Uterus (tissue), 4 donors: ENCODE results near the gene CDH12. TPM values are rescaled to one million over a fixed set of nuclear protein-coding genes. Genes with fewer than 3 reads are reported as not detected.

Experiments used
- DNase-seq, 2 donors: peaks; one replicate each; pipeline ENCODE4 v3.0.0-alpha.2; 2019 to 2020
- H3K27ac ChIP-seq, 2 donors: fragments of 200-600 bp; sonication (generic); 1 replicate in 1 of 2; 2 replicates in 1 of 2; pipeline ENCODE4 v1.5.1; 2016 to 2018
- H3K27me3 ChIP-seq, 2 donors: fragments of 200-600 bp; sonication (generic); one replicate each; pipeline ENCODE4 v1.5.1; 2018 to 2019; ENCODE audit warnings: control low read depth in 1 of 2
- H3K36me3 ChIP-seq, 2 donors: fragments of 200-600 bp; sonication (generic); one replicate each; pipeline ENCODE4 v1.5.1; 2019; ENCODE audit warnings: control low read depth in 1 of 2
- H3K4me1 ChIP-seq, 2 donors: fragments of 200-600 bp; sonication (generic); one replicate each; pipeline ENCODE4 v1.5.1; 2018 to 2019; ENCODE audit warnings: control low read depth in 1 of 2
- H3K4me3 ChIP-seq, 2 donors: fragments of 200-600 bp; sonication (generic); 1 replicate in 1 of 2; 2 replicates in 1 of 2; pipeline ENCODE4 v1.5.1; 2018 to 2019; ENCODE audit warnings: mild to moderate bottlenecking in 1 of 2
- H3K9me3 ChIP-seq, 2 donors: fragments of 200-600 bp; sonication (generic); one replicate each; pipeline ENCODE4 v1.5.1; 2019; ENCODE audit warnings: control low read depth in 1 of 2
- CTCF ChIP-seq, 4 experiments: fragments of 200-600 bp in 2 of 4; fragments of 450-650 bp in 2 of 4; sonication (generic) in 2 of 4; IDR thresholded peaks; one replicate each; pipeline ENCODE4 v1.5.1; 2016 to 2019; ENCODE audit warnings: antibody characterized with exemption in 4 of 4, mild to moderate bottlenecking in 2 of 4, moderate library complexity in 1 of 4
- POLR2A ChIP-seq, 2 donors: fragments of 450-650 bp; IDR thresholded peaks; one replicate each; pipeline ENCODE4 v1.6.1; 2016; ENCODE audit warnings: antibody characterized with exemption in 2 of 2, mild to moderate bottlenecking in 1 of 2, moderate library complexity in 1 of 2
- intact Hi-C: fragments of 100-400 bp; cut with DNase I; formaldehyde crosslinking; loops from one replicate; pipeline ENCODE4 v1.15.1; 2023; ENCODE audit warnings: low total_unique reads
- total RNA-seq, 4 donors: library from RNA; depleted of rRNA in 3 of 4; stranded (reverse); fragments of >200 nt in 3 of 4; gene quantifications; one replicate each; pipeline versions ENCODE4 v1.1.0 to v1.2.4, GENCODE V29; 2014 to 2023
- donor health status: DM: yes; HTN: yes; CAD: no.

Gene CDH12
- total RNA-seq, 4 donors from 2014 or later, result 0.37 to 2.0 TPM; not detected in 2

- no peak for DNase-seq
- Histone ChIP-seq H3K27me3 (no peaks in the 10 kb centered on the region), H3K4me1 (no peaks in the 10 kb centered on the region), H3K36me3 (no peaks in the 10 kb centered on the region), H3K9me3 (no peaks in the 10 kb centered on the region), H3K27ac (no peak overlapping the region), H3K4me3 (no peak overlapping the region)
- no peak for TF ChIP-seq POLR2A (IDR thresholded peaks at IDR 0.05)
- no peak for TF ChIP-seq CTCF (IDR thresholded peaks at IDR 0.05)
- intact Hi-C loops, result no loop called here
These were observed 960.0 kb downstream of the CDH12 start for GRCh38 chr5:21893161-21893560.

- DNase-seq, result no peak
- TF ChIP-seq POLR2A (IDR thresholded peaks at IDR 0.05) (no peak), CTCF (IDR thresholded peaks at IDR 0.05) (no peak)
- H3K4me3 ChIP-seq, result no peak overlapping the region
- H3K4me1 ChIP-seq, result no peaks in the 10 kb centered on the region
- intact Hi-C loops, result no loop called here
- no peaks in the 10 kb centered on the region for H3K27me3 ChIP-seq
- no peaks in the 10 kb centered on the region for H3K36me3 ChIP-seq
- H3K9me3 ChIP-seq, result no peaks in the 10 kb centered on the region
- no peak overlapping the region for H3K27ac ChIP-seq
These were observed 963.6 kb downstream of the CDH12 start for GRCh38 chr5:21889581-21889980.

GRCh38 chr5:21882074-21882745, 970.9 kb downstream of the CDH12 start:
- Histone ChIP-seq H3K27ac (no peak overlapping the region), H3K36me3 (no peaks in the 10 kb centered on the region), H3K9me3 (no peaks in the 10 kb centered on the region), H3K4me1 (no peaks in the 10 kb centered on the region), H3K4me3 (no peak overlapping the region), H3K27me3 (no peaks in the 10 kb centered on the region)
- TF ChIP-seq CTCF (IDR thresholded peaks at IDR 0.05), result no peak
- DNase-seq, result no peak
- intact Hi-C loops, result no loop called here

GRCh38 chr5:21880164-21880563, 973.0 kb downstream of the CDH12 start:
- TF ChIP-seq POLR2A (IDR thresholded peaks at IDR 0.05), result no peak
- no peak for TF ChIP-seq CTCF (IDR thresholded peaks at IDR 0.05)
- no peak for DNase-seq
- Histone ChIP-seq H3K27ac (no peak overlapping the region), H3K36me3 (no peaks in the 10 kb centered on the region), H3K27me3 (no peaks in the 10 kb centered on the region), H3K4me1 (no peaks in the 10 kb centered on the region), H3K4me3 (no peak overlapping the region), H3K9me3 (no peaks in the 10 kb centered on the region)
- intact Hi-C loops, result no loop called here

GRCh38 chr5:21862986-21863385, 990.2 kb downstream of the CDH12 start:
- no peak overlapping the region for H3K4me3 ChIP-seq
- H3K36me3 ChIP-seq, result no peaks in the 10 kb centered on the region
- no peaks in the 10 kb centered on the region for H3K27me3 ChIP-seq
- no peaks in the 10 kb centered on the region for H3K9me3 ChIP-seq
- intact Hi-C loops, result no loop called here
- H3K27ac ChIP-seq, result no peak overlapping the region
- no peaks in the 10 kb centered on the region for H3K4me1 ChIP-seq
- TF ChIP-seq CTCF (IDR thresholded peaks at IDR 0.05) (no peak), POLR2A (IDR thresholded peaks at IDR 0.05) (no peak)
- no peak for DNase-seq
